ENCODE data around the gene NCK1. TPM values are rescaled to one million over a fixed set of nuclear protein-coding genes. Genes with fewer than 3 reads are reported as not detected.

Gene NCK1
- total and polyA plus RNA-seq, 2 of the 13 experiments (the other 11 are each of a cell fraction or from before 2014, with no cell fraction given) = 14.7 to 30.4 TPM

GRCh38 chr3:136958939-136959338 is 96.9 kb downstream of the NCK1 start (continued):
- TF ChIP-seq ZBTB7A (CRISPR knock-in tag; IDR thresholded peaks at IDR 0.05) = no peak
- TF ChIP-seq PCBP1 (IDR thresholded peaks at IDR 0.05; ENCODE audit: borderline replicate concordance, low read depth, low read length) = no peak
- no peak for TF ChIP-seq ZNF703 (CRISPR knock-in tag; IDR thresholded peaks at IDR 0.05; ENCODE audit: borderline replicate concordance)
- no peak for TF ChIP-seq POGZ (CRISPR knock-in tag; IDR thresholded peaks at IDR 0.05)

- Histone ChIP-seq H3K27me3 (ENCODE audit: control insufficient read depth in 1 of 2, insufficient read depth in 2 of 2, low read length in 2 of 2) (no peaks in the 10 kb centered on the region), H4K20me1 (ENCODE audit: insufficient read depth, low read length) (no peaks in the 10 kb centered on the region), H3K9ac (ENCODE audit: insufficient read depth, low read depth, low read length) (no peak overlapping the region), H3K79me2 (ENCODE audit: insufficient read depth, low read length) (no peaks in the 10 kb centered on the region), H3K4me2 (ENCODE audit: low read depth, low read length) (no peak overlapping the region), H3K4me3 (replicated peaks in 1 of 3; ENCODE audit: insufficient read depth in 1 of 3, low read depth in 2 of 3, low read length in 3 of 3) (no peak overlapping the region), H3K4me1 (ENCODE audit: insufficient read depth, low read length) (peaks cover 38% of the 10 kb centered on the region), H3K9me3 (ENCODE audit: low read length) (no peaks in the 10 kb centered on the region), H3K27ac (ENCODE audit: extremely low read length, insufficient read depth, low read length) (no peak overlapping the region), H2AFZ (ENCODE audit: low read length) (no peak overlapping the region), H3K36me3 (replicated peaks in 1 of 2; ENCODE audit: control insufficient read depth in 1 of 2, insufficient read depth in 2 of 2, low read length in 2 of 2) (no peaks in the 10 kb centered on the region)
- TF ChIP-seq ZNF781 (CRISPR knock-in tag; IDR thresholded peaks at IDR 0.05; ENCODE audit: borderline replicate concordance, not compliant biosample characterization) (no peak), ZNF124 (CRISPR knock-in tag; IDR thresholded peaks at IDR 0.05) (no peak), ZNF33B (CRISPR knock-in tag; IDR thresholded peaks at IDR 0.05) (no peak), ZNF598 (CRISPR knock-in tag; IDR thresholded peaks at IDR 0.05; ENCODE audit: borderline replicate concordance) (no peak), CHD4 (IDR thresholded peaks at IDR 0.05; ENCODE audit: borderline replicate concordance, low read length) (no peak), ZNF331 (CRISPR knock-in tag; IDR thresholded peaks at IDR 0.05) (no peak), DNMT1 (CRISPR knock-in tag; IDR thresholded peaks at IDR 0.05) (no peak), HNF4G (IDR thresholded peaks at IDR 0.05; ENCODE audit: borderline replicate concordance, low read depth, low read length) (no peak), HNF4G (CRISPR knock-in tag; IDR thresholded peaks at IDR 0.05; ENCODE audit: borderline replicate concordance, low read depth) (no peak), CCDC6 (CRISPR knock-in tag; IDR thresholded peaks at IDR 0.05) (no peak), RELA (CRISPR knock-in tag; IDR thresholded peaks at IDR 0.05) (no peak)
- TF ChIP-seq, protein P1, sequence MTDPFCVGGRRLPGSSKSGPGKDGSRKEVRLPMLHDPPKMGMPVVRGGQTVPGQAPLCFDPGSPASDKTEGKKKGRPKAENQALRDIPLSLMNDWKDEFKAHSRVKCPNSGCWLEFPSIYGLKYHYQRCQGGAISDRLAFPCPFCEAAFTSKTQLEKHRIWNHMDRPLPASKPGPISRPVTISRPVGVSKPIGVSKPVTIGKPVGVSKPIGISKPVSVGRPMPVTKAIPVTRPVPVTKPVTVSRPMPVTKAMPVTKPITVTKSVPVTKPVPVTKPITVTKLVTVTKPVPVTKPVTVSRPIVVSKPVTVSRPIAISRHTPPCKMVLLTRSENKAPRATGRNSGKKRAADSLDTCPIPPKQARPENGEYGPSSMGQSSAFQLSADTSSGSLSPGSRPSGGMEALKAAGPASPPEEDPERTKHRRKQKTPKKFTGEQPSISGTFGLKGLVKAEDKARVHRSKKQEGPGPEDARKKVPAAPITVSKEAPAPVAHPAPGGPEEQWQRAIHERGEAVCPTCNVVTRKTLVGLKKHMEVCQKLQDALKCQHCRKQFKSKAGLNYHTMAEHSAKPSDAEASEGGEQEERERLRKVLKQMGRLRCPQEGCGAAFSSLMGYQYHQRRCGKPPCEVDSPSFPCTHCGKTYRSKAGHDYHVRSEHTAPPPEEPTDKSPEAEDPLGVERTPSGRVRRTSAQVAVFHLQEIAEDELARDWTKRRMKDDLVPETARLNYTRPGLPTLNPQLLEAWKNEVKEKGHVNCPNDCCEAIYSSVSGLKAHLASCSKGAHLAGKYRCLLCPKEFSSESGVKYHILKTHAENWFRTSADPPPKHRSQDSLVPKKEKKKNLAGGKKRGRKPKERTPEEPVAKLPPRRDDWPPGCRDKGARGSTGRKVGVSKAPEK (CRISPR knock-in tag; IDR thresholded peaks at IDR 0.05; ENCODE audit: borderline replicate concordance) = no peak
- ATAC-seq (no peak), FAIRE-seq (no peak), DNase-seq (ENCODE audit: low spot score) (no peak)
- 99% methylated on average over 6 of the region's 6 CpGs for WGBS (ENCODE audit: low lambda C conversion rate)
- intact Hi-C loops (cut with micrococcal nuclease; ENCODE audit: unreplicated experiment) = no loop called here
- in situ Hi-C loops (cut with HindIII; ENCODE audit: extremely low pct_ligation_motif_present, low pct_unique_long_range_greater_than_20kb) = no loop called here
- POLR2A ChIA-PET = no interaction called here
- CTCF ChIA-PET (ENCODE audit: low intra/inter-chr PET ratio, low total read pairs) = no interaction called here
- BruUV-seq (replicated peaks) = no TSS peak
Observed at GRCh38 chr3:136959599-136959998, 97.6 kb downstream of the NCK1 start.
